Right ventricle myocardium superior (tissue), 1 donor: Measurements from ENCODE around the gene RXFP4. TPM values are rescaled to one million over a fixed set of nuclear protein-coding genes. Genes with fewer than 3 reads are reported as not detected.
"Not testable (repeated sequence)": the region's sequence is repeated elsewhere in the genome, so short reads cannot be mapped to it uniquely, and the experiment has no call there.

Experiments used
- ATAC-seq: fragments of 200-7000 bp; cut with Tn5 transposase; one replicate; pipeline ENCODE4 v1.9.1; 2020; ENCODE audit warnings: mild to moderate bottlenecking; ENCODE audit not compliant: poor library complexity
- DNase-seq: peaks from one replicate; pipeline ENCODE4 v3.0.0-alpha.2; 2020
- intact Hi-C: fragments of 100-400 bp; cut with DNase I; formaldehyde crosslinking; loops from one replicate; pipeline ENCODE4 v1.11.2; 2022
- long read RNA-seq: library from polyadenylated mRNA; unstranded; transcript quantifications from one replicate; pipeline ENCODE4 v2.0.0, GENCODE V29; 2021
- total RNA-seq: library from RNA; stranded (reverse); fragmentation: NEBNext Ultra II Directional; extraction: Animal tissue kit (Norgen Biotek cat#: 25700); gene quantifications from one replicate; pipeline ENCODE4 v1.2.1, GENCODE V29; 2021
- donor health status: DM: no; HTN: yes; CAD: no; lungs with severe emphysema.

RXFP4 gene
- not detected for total RNA-seq
- long read RNA-seq: 0 reads

DNA sequence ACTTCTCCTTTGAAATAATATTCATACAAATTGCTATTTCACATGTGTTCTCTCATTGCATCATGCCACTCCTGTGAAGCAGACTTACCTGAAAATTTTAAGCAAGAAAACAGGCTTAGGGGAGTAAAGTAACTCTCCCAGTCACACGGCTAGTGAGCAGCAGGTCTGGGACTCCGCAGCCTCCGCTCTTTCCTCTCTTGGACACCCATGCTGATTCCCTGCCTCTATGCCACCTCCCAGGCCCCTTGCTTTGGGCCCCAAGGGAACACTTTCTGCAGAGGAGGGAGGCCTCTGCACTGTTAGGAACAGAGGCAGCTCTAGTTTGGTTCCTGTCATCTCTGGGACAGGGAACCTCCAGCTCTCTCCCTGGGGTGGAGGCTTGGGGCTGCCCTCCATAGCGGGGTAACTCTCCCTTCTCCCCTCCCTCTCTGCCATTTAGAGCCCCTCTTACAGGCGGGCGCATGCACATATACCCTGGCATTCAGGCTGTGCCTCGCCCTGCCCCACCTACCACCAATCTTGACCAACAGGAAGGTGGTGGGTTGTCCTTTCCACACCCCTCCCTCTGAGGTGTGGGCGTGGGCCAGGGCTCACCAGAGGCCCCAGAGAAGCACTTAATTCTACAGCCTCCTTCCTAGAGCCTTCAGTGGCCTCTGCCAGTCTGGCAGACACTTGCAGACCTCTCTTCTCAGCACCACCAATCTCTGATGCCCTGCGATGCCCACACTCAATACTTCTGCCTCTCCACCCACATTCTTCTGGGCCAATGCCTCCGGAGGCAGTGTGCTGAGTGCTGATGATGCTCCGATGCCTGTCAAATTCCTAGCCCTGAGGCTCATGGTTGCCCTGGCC is at the start of gene RXFP4:
Gene RXFP4, plus strand, starts transcription at position 646 of the 852 bp plus-strand sequence. Its CDS starts 72 bp downstream, at position 718.
- intact Hi-C loops: no loop called here
- DNase-seq (no peak), ATAC-seq (peak; percentile 32)

- ATAC-seq (no peak), DNase-seq (no peak)
- intact Hi-C loops: no loop called here
Observed at GRCh38 chr1:155892796-155893195, 48.6 kb upstream of the RXFP4 start.

DNA sequence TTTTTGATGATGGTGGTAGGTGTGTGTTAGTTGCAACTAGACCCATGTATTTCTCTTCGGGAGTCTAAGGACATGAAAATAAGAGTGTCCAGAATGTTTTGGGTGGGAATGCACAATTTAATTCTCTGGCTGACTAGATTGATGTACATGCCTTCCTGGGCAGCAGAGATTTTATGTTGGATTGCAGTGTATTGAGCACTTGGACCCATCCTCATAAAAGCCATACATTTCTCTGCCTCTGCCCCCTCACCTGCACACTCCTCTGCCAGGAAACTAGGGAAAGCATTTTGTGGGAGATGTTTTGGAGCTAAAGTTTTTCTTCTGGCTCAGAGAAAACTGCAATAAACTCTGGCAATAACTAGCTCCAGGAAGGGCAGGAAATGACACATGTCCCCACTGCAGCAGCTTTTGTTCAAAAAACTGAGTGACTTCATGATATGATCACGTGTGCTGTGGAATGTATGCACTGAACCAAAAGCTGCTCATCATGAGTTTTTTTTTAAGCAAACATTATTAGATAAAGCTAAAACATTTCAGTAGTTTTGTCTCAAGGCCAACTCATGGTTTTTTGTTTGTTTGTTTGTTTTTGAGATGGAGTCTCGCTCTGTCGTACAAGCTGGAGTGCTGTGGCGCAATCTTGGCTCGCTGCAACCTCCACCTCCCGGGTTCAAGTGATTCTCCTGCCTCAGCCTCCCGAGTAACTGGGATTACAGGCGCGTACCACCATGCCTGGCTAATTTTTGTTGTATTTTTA is 47.9 kb upstream of the RXFP4 start:
- DNase-seq (no peak), ATAC-seq (peak; percentile 61)
- intact Hi-C loops: no loop called here

- intact Hi-C loops, DNase-seq, ATAC-seq: not testable (repeated sequence)
Observed at GRCh38 chr1:155895617-155896016, 45.8 kb upstream of the RXFP4 start.

DNA sequence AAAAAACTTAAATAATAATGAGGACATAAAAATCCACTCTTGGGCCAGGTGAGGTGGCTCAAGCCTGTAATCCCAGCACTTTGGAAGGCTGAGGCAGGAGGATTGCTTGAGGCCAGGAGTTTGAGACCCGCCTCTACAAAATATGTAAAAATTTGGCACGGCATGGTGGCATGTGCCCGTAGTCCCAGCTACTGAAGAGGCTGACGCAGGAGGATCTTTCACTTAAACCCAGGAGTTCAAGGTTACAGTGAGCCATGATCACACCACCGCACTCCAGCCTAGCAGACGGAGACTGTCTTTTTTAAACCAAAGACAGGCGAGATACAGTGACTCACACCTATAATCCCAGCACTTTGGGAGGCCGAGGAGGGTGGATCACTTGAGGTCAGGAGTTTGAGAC is 45.0 kb upstream of the RXFP4 start:
- intact Hi-C loops, DNase-seq, ATAC-seq: not testable (repeated sequence)

- ATAC-seq: no peak
- intact Hi-C loops: no loop called here
- DNase-seq: no peak
Observed at GRCh38 chr1:155897746-155898145, 43.7 kb upstream of the RXFP4 start.

DNA sequence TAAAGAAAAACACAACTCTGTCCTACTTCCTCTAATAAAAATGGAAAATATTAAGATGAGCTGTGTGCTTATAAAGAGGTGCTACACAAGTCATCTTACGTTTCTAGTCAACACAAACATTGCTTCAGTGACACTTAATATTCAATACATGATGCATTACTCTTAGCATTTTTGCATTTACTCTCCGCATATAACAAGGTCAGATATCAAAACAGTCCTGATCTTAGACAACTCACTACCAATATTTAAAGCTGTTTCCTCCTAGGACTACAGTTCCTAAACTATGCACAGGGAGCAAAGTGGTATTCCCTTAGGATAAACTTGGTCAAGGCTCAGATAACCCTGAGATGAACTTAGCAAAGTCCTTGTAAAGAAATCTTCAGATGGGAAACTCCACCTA is 42.5 kb upstream of the RXFP4 start:
- no peak for ATAC-seq
- DNase-seq: no peak
- intact Hi-C loops: no loop called here

DNA sequence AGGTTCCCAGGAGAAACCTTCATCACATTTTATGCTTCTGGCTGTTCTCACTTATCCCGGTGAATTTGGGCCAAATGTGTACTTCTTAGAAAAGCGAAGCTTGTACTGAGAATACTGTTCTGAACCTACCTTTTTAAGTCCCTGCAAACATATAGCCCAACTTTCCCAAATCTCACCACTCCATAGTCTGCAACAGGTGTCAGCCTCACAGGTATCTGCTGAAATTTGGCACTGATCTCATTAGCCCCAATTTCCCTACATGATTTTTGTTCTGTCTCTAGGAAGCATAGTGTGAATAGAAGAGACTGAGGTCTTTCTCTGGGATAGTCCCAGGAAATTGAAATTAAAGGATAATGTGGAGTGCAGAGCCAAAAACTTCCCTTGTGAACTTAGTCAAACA is 41.8 kb upstream of the RXFP4 start:
- ATAC-seq: no peak
- intact Hi-C loops: no loop called here
- DNase-seq: no peak

DNA sequence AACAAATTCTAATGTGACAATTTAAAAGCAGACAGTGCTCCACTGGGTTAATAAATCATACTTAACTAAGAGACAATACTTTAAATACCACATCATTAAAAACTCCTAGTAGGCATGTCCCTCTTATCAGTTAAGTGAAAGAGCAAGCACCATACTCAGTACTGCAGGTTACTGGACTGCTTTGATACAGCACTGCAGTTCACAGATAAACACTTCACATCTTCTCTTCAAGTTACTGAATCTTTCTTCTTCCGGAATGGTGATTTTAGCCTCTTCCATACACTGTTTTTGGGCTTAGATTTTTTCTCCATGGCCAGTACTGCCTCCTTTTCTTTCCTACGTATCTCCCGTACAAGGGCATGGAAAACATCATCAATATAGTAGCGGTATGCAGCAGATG is 41.3 kb upstream of the RXFP4 start:
- DNase-seq (no peak), ATAC-seq (no peak)
- intact Hi-C loops: no loop called here

DNA sequence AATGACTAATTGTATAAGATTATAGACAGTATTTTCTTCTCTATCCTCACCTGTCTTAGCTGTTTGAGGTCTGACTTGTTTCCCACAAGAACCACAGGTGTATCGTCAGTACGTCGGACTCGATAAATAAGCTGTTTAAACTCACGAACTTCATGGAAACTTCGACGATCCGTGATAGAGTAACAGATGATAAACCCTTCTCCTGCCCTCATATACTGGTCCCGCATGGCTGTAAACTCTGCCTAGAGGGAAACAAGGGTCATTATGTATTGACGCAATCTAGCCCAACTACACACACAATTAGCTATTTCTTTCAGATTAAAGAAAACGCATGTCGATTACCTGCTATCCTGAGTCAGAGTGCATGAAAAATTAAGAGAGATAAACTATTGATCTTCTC is 37.2 kb upstream of the RXFP4 start:
- DNase-seq (no peak), ATAC-seq (no peak)
- intact Hi-C loops: no loop called here

GRCh38 chr1:155909894-155910293 is 31.5 kb upstream of the RXFP4 start:
- ATAC-seq (peak; percentile 23), DNase-seq (no peak)
- intact Hi-C loops: loop anchor here (10.0 kb wide), 1 partner anchor 135 kb away; no protein-coding TSS in a partner anchor

DNA sequence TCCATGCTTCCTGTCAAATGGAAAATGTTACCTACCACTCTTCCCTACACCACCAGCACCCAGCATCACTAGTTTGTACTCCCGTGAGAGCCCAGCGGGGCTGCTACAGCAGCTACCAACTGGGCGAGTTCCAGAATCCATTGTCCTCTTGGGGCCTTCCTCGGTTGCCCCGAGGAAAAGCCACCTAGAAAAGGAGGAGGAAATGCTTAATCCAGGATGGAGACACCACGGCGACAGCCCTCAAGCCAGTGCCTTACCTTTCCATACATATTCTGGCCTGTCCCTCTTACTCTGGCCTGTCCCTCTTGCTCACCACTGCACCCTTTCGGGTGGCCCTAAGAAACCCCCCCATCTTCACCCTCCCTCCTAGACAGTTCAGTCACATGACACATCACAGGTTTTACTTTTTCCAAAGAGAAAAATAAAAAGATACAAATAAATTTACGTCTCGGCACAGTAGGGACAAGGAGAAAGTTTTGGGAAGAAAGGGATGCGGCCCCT is 30.8 kb upstream of the RXFP4 start:
- intact Hi-C loops: loop anchor here (10.0 kb wide), 1 partner anchor 136 kb away; no protein-coding TSS in a partner anchor
- ATAC-seq (peak; percentile 69), DNase-seq (no peak)

GRCh38 chr1:155911156-155912055 is 30.0 kb upstream of the RXFP4 start, which contains the start of gene RIT1:
TSS of gene RIT1 (minus strand) at chr1:155911349. CDS start at chr1:155910761, 588 bp downstream.
- intact Hi-C loops: loop anchor here (10.0 kb wide), 1 partner anchor 137 kb away; no protein-coding TSS in a partner anchor
- ATAC-seq (peak; percentile 99), DNase-seq (peak; percentile 93)

DNA sequence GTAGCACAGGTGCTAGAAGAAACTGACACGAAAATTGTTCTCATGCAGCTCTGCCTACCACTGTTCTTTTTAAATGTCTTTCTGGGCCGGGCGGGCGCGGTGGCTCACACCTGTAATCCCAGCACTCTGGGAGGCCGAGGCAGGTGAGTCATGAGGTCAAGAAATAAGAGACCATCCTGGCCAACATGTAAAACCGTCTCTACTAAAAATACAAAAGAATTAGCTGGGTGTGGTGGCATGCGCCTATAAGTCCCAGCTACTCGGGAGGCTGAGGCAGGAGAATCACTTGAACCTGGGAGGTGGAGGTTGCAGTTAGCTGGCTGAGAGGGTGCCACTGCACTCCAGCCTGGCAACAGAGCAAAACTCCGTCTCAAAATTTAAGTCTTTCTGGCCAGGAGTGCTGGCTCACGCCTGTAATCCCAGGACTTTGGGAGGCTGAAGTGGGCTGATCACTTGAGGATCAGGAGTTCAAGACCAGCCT is 29.3 kb upstream of the RXFP4 start:
- intact Hi-C loops: loop anchor here (10.0 kb wide), 1 partner anchor 137 kb away; no protein-coding TSS in a partner anchor
- DNase-seq (no peak), ATAC-seq (no peak)

DNA sequence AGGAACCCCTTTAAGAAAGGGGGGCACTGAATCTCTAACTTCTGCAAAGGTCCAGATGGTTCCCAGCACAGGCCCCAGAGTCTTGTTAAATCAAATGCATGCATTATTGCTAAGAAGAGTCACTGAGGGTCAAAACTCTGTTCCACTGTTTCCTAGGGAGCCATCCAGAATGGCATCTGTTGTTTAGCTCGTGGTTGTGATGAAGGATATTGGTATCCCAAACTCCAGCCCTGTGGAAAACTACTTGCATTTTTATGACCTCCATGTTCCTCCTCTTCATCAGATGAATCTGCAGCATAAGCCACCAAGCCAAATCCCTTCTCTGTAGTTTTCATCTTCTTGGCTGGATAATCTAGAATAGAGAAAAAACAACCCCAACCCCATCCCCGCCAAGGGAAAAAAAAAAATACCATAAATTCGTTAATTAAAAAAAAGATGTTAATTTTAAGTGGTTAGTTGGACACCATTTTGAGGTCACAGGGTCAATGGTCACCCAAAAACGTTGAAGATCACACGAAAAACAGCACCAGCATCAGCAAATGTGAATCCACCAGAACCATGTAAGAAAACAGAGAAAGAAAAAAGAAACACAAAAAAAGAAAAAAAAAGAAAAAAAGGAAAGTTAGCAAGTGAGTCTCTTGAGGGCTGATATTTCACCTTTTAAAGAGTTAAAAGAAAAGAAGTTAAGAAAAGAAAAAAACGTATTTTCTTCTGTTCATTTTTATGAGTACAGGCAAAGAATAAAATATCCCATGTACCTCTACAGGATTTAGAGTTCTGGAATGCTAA is 27.3 kb upstream of the RXFP4 start:
- DNase-seq (no peak), ATAC-seq (no peak)
- intact Hi-C loops: loop anchor here (10.0 kb wide), 1 partner anchor 139 kb away; no protein-coding TSS in a partner anchor

DNA sequence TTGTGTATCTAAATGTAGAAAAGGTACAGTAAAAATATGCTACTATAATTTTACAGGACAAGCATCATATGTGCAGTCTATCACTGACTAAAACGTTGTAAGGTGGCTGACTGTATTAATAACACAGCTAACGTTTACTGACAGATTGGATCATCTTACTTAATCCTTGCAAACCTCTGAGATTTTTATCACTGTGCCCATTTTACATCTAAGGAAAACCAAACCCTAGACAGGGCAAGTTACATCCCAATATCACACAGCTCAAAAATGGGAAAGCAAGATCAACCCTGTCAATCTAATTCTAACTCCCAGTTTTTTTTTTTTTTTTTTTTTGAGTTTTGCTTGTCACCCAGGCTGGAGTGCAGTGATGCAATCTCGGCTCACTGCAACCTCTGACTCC is 22.8 kb upstream of the RXFP4 start:
- ATAC-seq: no peak
- intact Hi-C loops: loop anchor here (10.0 kb wide), 1 partner anchor 144 kb away; no protein-coding TSS in a partner anchor
- no peak for DNase-seq

DNA sequence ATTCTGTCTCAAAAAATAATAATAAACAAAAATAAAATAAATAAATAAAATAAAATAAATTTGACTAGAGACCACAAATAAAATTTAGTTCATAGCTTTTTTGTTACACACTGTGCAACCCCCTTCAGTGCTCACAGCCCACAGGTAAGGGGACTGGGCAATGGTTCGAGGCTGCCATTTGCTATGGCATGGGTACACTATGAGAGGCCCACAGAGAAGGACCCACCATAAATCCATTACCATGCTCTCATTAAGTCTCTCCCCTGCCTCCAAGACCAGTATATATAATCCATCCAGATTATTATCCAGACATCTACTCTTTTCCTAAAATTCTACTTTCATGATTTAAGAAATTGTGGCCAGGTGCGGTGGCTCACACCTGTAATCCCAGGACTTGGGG is 21.6 kb upstream of the RXFP4 start:
- no peak for DNase-seq
- no peak for ATAC-seq
- intact Hi-C loops: loop anchor here (10.0 kb wide), 1 partner anchor 145 kb away; no protein-coding TSS in a partner anchor
